Measurements from ENCODE around the gene KIF5B. TPM values are rescaled to one million over a fixed set of nuclear protein-coding genes. Genes with fewer than 3 reads are reported as not detected.
"Not testable (repeated sequence)": the region's sequence is repeated elsewhere in the genome, so short reads cannot be mapped to it uniquely, and the experiment has no call there.

The KIF5B gene
- total RNA-seq, 5 donors from 2014 or later (not counting 1 experiment from before 2014, with no cell fraction given) = 42.3 to 51.9 (median 44.8) TPM

GRCh38 chr10:32047881-32048280, 8.3 kb downstream of the KIF5B start:
- Histone ChIP-seq H3K36me3 (ENCODE audit: control insufficient read depth in 2 of 2, extremely low read depth in 1 of 2, insufficient read depth in 1 of 2, low read length in 1 of 2) (peaks cover 8 to 43% of the 10 kb centered on the region in 2 donors), H3K4me3 (ENCODE audit: control insufficient read depth in 1 of 2, extremely low read depth in 1 of 2, low read length in 1 of 2) (no peak overlapping the region), H3K9me3 (no peaks in the 10 kb centered on the region), H3K4me1 (ENCODE audit: control insufficient read depth in 1 of 2, extremely low read depth in 1 of 2, insufficient read depth in 2 of 2, low read length in 2 of 2) (peaks cover 29 to 37% of the 10 kb centered on the region in 2 experiments), H3K27ac (ENCODE audit: low read length) (no peak overlapping the region), H3K27me3 (replicated peaks in 1 of 2; ENCODE audit: control insufficient read depth in 2 of 2, extremely low read depth in 1 of 2, insufficient read depth in 2 of 2, low read length in 1 of 2) (no peaks in the 10 kb centered on the region)
- DNase-seq (no peak), ATAC-seq (replicated peaks in 1 of 4) (no peak)
- no peaks in the 10 kb centered on the region for H3K27me3 Mint-ChIP-seq
- no peak overlapping the region for H3K4me3 Mint-ChIP-seq
- H3K27ac Mint-ChIP-seq = no peak overlapping the region
- H3K36me3 Mint-ChIP-seq = peaks cover 50% of the 10 kb centered on the region
- POLR2A ChIA-PET = no interaction called here
- H3K9me3 Mint-ChIP-seq = no peaks in the 10 kb centered on the region
- peaks cover 93 to 99% (median 95%) of the 10 kb centered on the region in 3 donors for H3K4me1 Mint-ChIP-seq
- CTCF ChIA-PET = no interaction called here

DNA sequence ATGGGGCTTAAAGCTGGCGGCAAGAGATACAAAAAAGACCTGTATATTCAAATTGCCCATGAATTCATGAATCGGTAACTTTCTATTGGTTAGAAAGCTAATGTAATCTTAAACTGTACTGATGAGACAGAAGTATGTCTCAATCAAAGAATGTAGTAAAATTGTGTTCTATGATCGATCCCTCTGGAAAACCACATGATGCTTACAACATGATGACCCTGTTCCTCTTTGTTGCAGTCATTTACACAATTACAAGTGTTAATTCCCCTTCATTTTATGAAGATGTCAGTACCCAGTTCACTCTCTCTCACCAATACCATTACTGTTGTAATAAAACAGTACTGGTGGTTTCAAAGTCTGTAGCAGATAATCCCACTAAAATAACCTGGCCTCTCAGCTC, 10.1 kb downstream of the KIF5B start:
- Histone ChIP-seq H3K9me3 (no peaks in the 10 kb centered on the region), H3K4me1 (ENCODE audit: control insufficient read depth in 1 of 2, extremely low read depth in 1 of 2, insufficient read depth in 2 of 2, low read length in 2 of 2) (peaks cover 24 to 31% of the 10 kb centered on the region in 2 experiments), H3K36me3 (ENCODE audit: control insufficient read depth in 2 of 2, extremely low read depth in 1 of 2, insufficient read depth in 1 of 2, low read length in 1 of 2) (peaks cover 8 to 43% of the 10 kb centered on the region in 2 donors), H3K27me3 (replicated peaks in 1 of 2; ENCODE audit: control insufficient read depth in 2 of 2, extremely low read depth in 1 of 2, insufficient read depth in 2 of 2, low read length in 1 of 2) (no peaks in the 10 kb centered on the region), H3K27ac (ENCODE audit: low read length) (no peak overlapping the region), H3K4me3 (ENCODE audit: control insufficient read depth in 1 of 2, extremely low read depth in 1 of 2, low read length in 1 of 2) (no peak overlapping the region)
- ChIA-PET CTCF (no interaction called here), POLR2A (interaction anchor here in 1 of 2 donors (0.6 to 0.7 kb wide), 2 partner anchors 15 to 221 kb away, joined by 3 to 6 read pairs; no protein-coding TSS in a partner anchor)
- Mint-ChIP-seq H3K27me3 (no peaks in the 10 kb centered on the region), H3K36me3 (peaks cover 57% of the 10 kb centered on the region), H3K27ac (no peak overlapping the region), H3K4me3 (no peak overlapping the region), H3K9me3 (no peaks in the 10 kb centered on the region), H3K4me1 (peaks cover 92 to 98% (median 95%) of the 10 kb centered on the region in 3 donors)
- ATAC-seq (replicated peaks in 1 of 4) (no peak), DNase-seq (no peak)
- WGBS (ENCODE audit: insufficient coverage) = no CpG with 5 or more reads among the region's 3 CpGs

DNA sequence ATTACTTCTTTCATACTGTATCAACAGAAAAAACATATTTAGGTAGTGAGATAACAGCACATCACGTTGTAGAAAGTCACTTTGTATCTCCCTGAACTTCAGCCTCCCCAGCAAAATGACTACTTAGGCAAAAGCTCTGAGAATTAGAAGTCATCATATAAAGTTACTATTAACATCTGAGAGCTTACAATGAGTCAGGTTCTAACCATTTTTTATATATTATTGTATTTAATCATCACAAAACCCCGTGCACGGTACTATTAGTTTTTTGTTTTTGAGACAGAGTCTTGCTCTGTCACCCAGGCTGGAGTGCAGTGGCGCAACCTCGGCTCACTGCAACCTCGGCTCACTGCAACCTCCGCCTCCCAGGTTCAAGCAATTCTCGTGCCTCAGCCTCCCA, 13.5 kb downstream of the KIF5B start:
- POLR2A ChIA-PET; H3K9me3 Mint-ChIP-seq; H3K9me3 ChIP-seq; H3K27me3 ChIP-seq (replicated peaks in 1 of 2; ENCODE audit: control insufficient read depth in 2 of 2, extremely low read depth in 1 of 2, insufficient read depth in 2 of 2, low read length in 1 of 2); ATAC-seq (replicated peaks in 1 of 4); CTCF ChIA-PET; DNase-seq; H3K27ac ChIP-seq (ENCODE audit: low read length); H3K4me3 ChIP-seq (ENCODE audit: control insufficient read depth in 1 of 2, extremely low read depth in 1 of 2, low read length in 1 of 2); H3K27me3 Mint-ChIP-seq: not testable (repeated sequence)
- peaks cover 8 to 51% of the 10 kb centered on the region in 2 donors for H3K36me3 ChIP-seq (ENCODE audit: control insufficient read depth in 2 of 2, extremely low read depth in 1 of 2, insufficient read depth in 1 of 2, low read length in 1 of 2)
- Mint-ChIP-seq H3K36me3 (peaks cover 53% of the 10 kb centered on the region), H3K4me3 (peak overlapping the region in 1 of 3 donors; percentile 31), H3K4me1 (peaks cover 66 to 77% (median 73%) of the 10 kb centered on the region in 3 donors), H3K27ac (peak overlapping the region; percentile 57 to 60)
- H3K4me1 ChIP-seq (ENCODE audit: control insufficient read depth in 1 of 2, extremely low read depth in 1 of 2, insufficient read depth in 2 of 2, low read length in 2 of 2) = peaks cover 17 to 25% of the 10 kb centered on the region in 2 experiments
- 87% methylated on average over 5 of the region's 8 CpGs for WGBS (ENCODE audit: insufficient coverage)

GRCh38 chr10:32041290-32042028, 14.8 kb downstream of the KIF5B start:
- ChIA-PET CTCF (interaction anchor here in 1 of 2 donors (0.6 to 0.7 kb wide), 2 partner anchors 14 to 411 kb away, joined by 3 to 6 read pairs; no protein-coding TSS in a partner anchor), POLR2A (interaction anchor here in 1 of 2 donors (0.6 to 0.7 kb wide), 3 partner anchors 12 to 1390 kb away, joined by 3 to 6 read pairs (median 3); no protein-coding TSS in a partner anchor)
- Histone ChIP-seq H3K9me3 (no peaks in the 10 kb centered on the region), H3K4me1 (ENCODE audit: control insufficient read depth in 1 of 2, extremely low read depth in 1 of 2, insufficient read depth in 2 of 2, low read length in 2 of 2) (peaks cover 17 to 24% of the 10 kb centered on the region in 2 experiments), H3K27me3 (replicated peaks in 1 of 2; ENCODE audit: control insufficient read depth in 2 of 2, extremely low read depth in 1 of 2, insufficient read depth in 2 of 2, low read length in 1 of 2) (no peaks in the 10 kb centered on the region), H3K36me3 (ENCODE audit: control insufficient read depth in 2 of 2, extremely low read depth in 1 of 2, insufficient read depth in 1 of 2, low read length in 1 of 2) (peaks cover 8 to 50% of the 10 kb centered on the region in 2 donors), H3K27ac (ENCODE audit: low read length) (no peak overlapping the region), H3K4me3 (ENCODE audit: control insufficient read depth in 1 of 2, extremely low read depth in 1 of 2, low read length in 1 of 2) (no peak overlapping the region)
- Mint-ChIP-seq H3K27ac (peak overlapping the region; percentile 5 to 6), H3K27me3 (no peaks in the 10 kb centered on the region), H3K9me3 (no peaks in the 10 kb centered on the region), H3K4me3 (no peak overlapping the region), H3K4me1 (peaks cover 53 to 67% (median 62%) of the 10 kb centered on the region in 3 donors), H3K36me3 (peaks cover 51% of the 10 kb centered on the region)
- DNase-seq (no peak), ATAC-seq (replicated peaks in 1 of 4) (no peak)
- WGBS (ENCODE audit: insufficient coverage) = no CpG with 5 or more reads among the region's 1 CpG

DNA sequence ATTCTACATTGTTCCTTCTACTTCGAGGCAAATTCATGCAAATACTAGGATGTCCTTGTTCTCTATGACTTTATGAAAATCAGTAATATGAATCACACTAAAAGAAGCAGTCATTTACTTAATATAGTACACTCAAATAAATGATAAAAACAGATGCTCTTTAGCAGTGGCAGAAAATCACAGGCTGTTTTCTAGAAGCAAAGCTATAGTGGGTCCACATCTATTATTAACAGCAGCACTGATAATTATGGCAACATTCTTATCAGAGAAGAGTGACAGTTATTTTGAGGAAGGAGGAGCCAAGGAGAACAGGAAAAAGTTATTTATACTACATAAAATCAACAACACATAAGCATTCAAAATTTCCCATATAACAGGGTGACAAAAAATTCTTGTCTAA, 16.5 kb downstream of the KIF5B start:
- Mint-ChIP-seq H3K9me3 (no peaks in the 10 kb centered on the region), H3K4me1 (peaks cover 37 to 50% (median 45%) of the 10 kb centered on the region in 3 donors), H3K27ac (peak overlapping the region; percentile 7 to 65), H3K4me3 (no peak overlapping the region), H3K27me3 (no peaks in the 10 kb centered on the region), H3K36me3 (peaks cover 49% of the 10 kb centered on the region)
- H3K27ac ChIP-seq (ENCODE audit: low read length) = no peak overlapping the region
- CTCF ChIA-PET = no interaction called here
- no CpG with 5 or more reads among the region's 1 CpG for WGBS (ENCODE audit: insufficient coverage)
- H3K27me3 ChIP-seq (replicated peaks in 1 of 2; ENCODE audit: control insufficient read depth in 2 of 2, extremely low read depth in 1 of 2, insufficient read depth in 2 of 2, low read length in 1 of 2) = no peaks in the 10 kb centered on the region
- peaks cover 8 to 54% of the 10 kb centered on the region in 2 donors for H3K36me3 ChIP-seq (ENCODE audit: control insufficient read depth in 2 of 2, extremely low read depth in 1 of 2, insufficient read depth in 1 of 2, low read length in 1 of 2)
- POLR2A ChIA-PET = no interaction called here
- no peaks in the 10 kb centered on the region for H3K9me3 ChIP-seq
- H3K4me3 ChIP-seq (ENCODE audit: control insufficient read depth in 1 of 2, extremely low read depth in 1 of 2, low read length in 1 of 2) = no peak overlapping the region
- DNase-seq = no peak
- H3K4me1 ChIP-seq (ENCODE audit: control insufficient read depth in 1 of 2, extremely low read depth in 1 of 2, insufficient read depth in 2 of 2, low read length in 2 of 2) = peaks cover 14 to 23% of the 10 kb centered on the region in 2 experiments
- no peak for ATAC-seq (replicated peaks in 1 of 4)

GRCh38 chr10:32038777-32039176, 17.4 kb downstream of the KIF5B start:
- ATAC-seq (replicated peaks in 1 of 4) = no peak
- ChIA-PET POLR2A (no interaction called here), CTCF (no interaction called here)
- Histone ChIP-seq H3K4me1 (ENCODE audit: control insufficient read depth in 1 of 2, extremely low read depth in 1 of 2, insufficient read depth in 2 of 2, low read length in 2 of 2) (peaks cover 6 to 15% of the 10 kb centered on the region in 2 experiments), H3K27me3 (replicated peaks in 1 of 2; ENCODE audit: control insufficient read depth in 2 of 2, extremely low read depth in 1 of 2, insufficient read depth in 2 of 2, low read length in 1 of 2) (no peaks in the 10 kb centered on the region), H3K9me3 (no peaks in the 10 kb centered on the region), H3K4me3 (ENCODE audit: control insufficient read depth in 1 of 2, extremely low read depth in 1 of 2, low read length in 1 of 2) (no peak overlapping the region), H3K27ac (ENCODE audit: low read length) (no peak overlapping the region), H3K36me3 (ENCODE audit: control insufficient read depth in 2 of 2, extremely low read depth in 1 of 2, insufficient read depth in 1 of 2, low read length in 1 of 2) (peaks cover 3 to 54% of the 10 kb centered on the region in 2 donors)
- no peak for DNase-seq
- Mint-ChIP-seq H3K27me3 (no peaks in the 10 kb centered on the region), H3K4me1 (peaks cover 27 to 41% (median 35%) of the 10 kb centered on the region in 3 donors), H3K36me3 (peaks cover 49% of the 10 kb centered on the region), H3K27ac (no peak overlapping the region), H3K4me3 (no peak overlapping the region), H3K9me3 (no peaks in the 10 kb centered on the region)
- WGBS (ENCODE audit: insufficient coverage) = no CpG with 5 or more reads among the region's 3 CpGs

Data from T-cell (primary cell).